Activated T-cell treated with anti-CD3 and anti-CD28 coated beads, Interleukin-2, amount 50 U/mL, for 4 hours (primary cell): ENCODE data around the gene EPG5. TPM values are rescaled to one million over a fixed set of nuclear protein-coding genes. Genes with fewer than 3 reads are reported as not detected.
"Not testable (repeated sequence)": the region's sequence is repeated elsewhere in the genome, so short reads cannot be mapped to it uniquely, and the experiment has no call there.

Experiments used
- ATAC-seq, 2 donors: fragments of 200-7000 bp; cut with Tn5 transposase; one replicate each; pipeline ENCODE4 v1.10.0; 2021
- DNase-seq: peaks from one replicate; pipeline ENCODE4 v3.0.0-alpha.2; 2020
- H3K27me3 Mint-ChIP-seq: one replicate; pipeline ENCODE4 v1.8.0; 2021; ENCODE audit warnings: low read depth, mixed read lengths
- H3K36me3 Mint-ChIP-seq: one replicate; pipeline ENCODE4 v1.8.0; 2022; ENCODE audit warnings: mixed read lengths; ENCODE audit not compliant: insufficient read depth
- H3K4me1 Mint-ChIP-seq: one replicate; pipeline ENCODE4 v1.8.0; 2021; ENCODE audit warnings: low read depth, mixed read lengths
- H3K4me3 Mint-ChIP-seq: one replicate; pipeline ENCODE4 v1.8.0; 2021; ENCODE audit warnings: mild to moderate bottlenecking, moderate library complexity, mixed read lengths
- H3K9me3 Mint-ChIP-seq: one replicate; pipeline ENCODE4 v1.8.0; 2021; ENCODE audit warnings: mixed read lengths
- total RNA-seq, 3 donors: library from RNA; stranded (reverse); gene quantifications; one replicate each; pipeline ENCODE4 v1.2.1, GENCODE V29; 2021

The EPG5 gene
- total RNA-seq, 3 donors from 2014 or later, result 7.8 to 9.8 (median 7.9) TPM

DNA sequence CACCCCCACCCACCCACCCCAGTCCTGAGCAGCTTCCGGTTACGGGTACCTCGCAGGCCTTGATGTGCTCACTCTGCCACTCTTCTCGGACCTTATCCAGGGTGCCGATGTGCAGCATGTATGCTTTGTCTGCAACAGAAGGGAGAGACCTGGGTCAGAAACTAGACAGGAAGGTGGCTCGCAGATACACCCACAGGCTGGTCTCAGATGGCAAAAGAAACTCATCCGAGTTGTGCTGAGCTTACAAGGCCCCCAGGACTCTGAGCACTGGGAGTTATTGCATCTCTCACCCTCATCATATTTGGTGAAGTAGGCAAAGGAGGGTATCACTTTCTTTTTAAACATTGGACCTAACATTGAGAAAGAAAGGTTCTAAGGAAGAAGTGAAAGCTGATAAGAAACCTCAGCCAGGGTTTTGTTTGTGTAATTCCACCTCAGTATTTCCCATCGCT, 30.6 kb upstream of the EPG5 start:
- H3K4me1 Mint-ChIP-seq, result peaks cover 44% of the 10 kb centered on the region
- peaks cover 8% of the 10 kb centered on the region for H3K9me3 Mint-ChIP-seq
- H3K27me3 Mint-ChIP-seq, result no peaks in the 10 kb centered on the region
- H3K36me3 Mint-ChIP-seq, result peaks cover 1% of the 10 kb centered on the region
- ATAC-seq (peak; percentile 85 to 89), DNase-seq (peak; percentile 10)
- H3K4me3 Mint-ChIP-seq, result peak overlapping the region; percentile 66

DNA sequence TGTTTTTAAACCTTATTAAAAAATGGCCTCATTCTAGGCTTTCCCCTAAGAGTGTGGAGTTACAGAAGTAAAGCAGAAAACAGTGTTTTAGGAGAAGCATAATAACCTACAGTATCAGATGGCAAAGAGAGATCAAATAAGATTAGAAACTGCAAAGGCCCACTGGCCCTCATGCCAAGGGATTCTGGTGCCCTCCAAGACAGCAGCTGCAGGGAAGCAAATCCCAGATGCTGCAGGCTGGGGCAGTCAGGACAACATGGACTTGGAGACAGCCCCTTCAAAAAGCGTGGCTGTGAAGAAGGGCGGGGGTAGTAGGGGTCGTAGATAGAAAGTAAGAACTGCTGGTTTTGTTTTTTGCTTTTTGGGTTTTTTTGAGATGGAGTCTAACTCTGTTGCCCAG, 28.3 kb upstream of the EPG5 start:
- ATAC-seq, result no peak
- Mint-ChIP-seq H3K36me3 (peaks cover 12% of the 10 kb centered on the region), H3K4me1 (peaks cover 33% of the 10 kb centered on the region), H3K9me3 (no peaks in the 10 kb centered on the region), H3K27me3 (no peaks in the 10 kb centered on the region), H3K4me3 (no peak overlapping the region)
- DNase-seq, result no peak

GRCh38 chr18:45993438-45993837, 26.3 kb upstream of the EPG5 start:
- no peaks in the 10 kb centered on the region for H3K27me3 Mint-ChIP-seq
- H3K4me3 Mint-ChIP-seq, result no peak overlapping the region
- peaks cover 3% of the 10 kb centered on the region for H3K9me3 Mint-ChIP-seq
- DNase-seq, result no peak
- peaks cover 19% of the 10 kb centered on the region for H3K4me1 Mint-ChIP-seq
- peaks cover 22% of the 10 kb centered on the region for H3K36me3 Mint-ChIP-seq
- no peak for ATAC-seq

DNA sequence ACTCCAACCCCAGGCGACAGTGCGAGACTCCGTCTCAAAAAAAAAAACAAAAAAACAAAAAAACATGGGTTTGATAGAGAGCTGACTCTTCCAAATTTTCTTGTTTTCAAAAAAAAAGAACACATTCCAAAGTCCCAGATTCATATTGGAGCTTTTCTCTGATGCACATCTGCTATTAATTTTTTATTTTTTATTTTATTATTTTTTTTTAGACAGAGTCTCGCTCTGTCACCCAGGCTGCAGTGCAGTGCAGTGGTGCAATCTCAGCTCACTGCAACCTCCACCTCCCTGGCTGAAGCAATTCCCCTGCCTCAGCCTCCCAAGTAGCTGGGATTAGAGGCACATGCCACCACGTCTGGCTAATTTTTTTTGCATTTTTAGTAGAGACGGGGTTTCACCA, 25.4 kb upstream of the EPG5 start:
- not testable (repeated sequence) for H3K4me1 Mint-ChIP-seq, H3K27me3 Mint-ChIP-seq, H3K9me3 Mint-ChIP-seq, DNase-seq, ATAC-seq, H3K4me3 Mint-ChIP-seq
- peaks cover 26% of the 10 kb centered on the region for H3K36me3 Mint-ChIP-seq

DNA sequence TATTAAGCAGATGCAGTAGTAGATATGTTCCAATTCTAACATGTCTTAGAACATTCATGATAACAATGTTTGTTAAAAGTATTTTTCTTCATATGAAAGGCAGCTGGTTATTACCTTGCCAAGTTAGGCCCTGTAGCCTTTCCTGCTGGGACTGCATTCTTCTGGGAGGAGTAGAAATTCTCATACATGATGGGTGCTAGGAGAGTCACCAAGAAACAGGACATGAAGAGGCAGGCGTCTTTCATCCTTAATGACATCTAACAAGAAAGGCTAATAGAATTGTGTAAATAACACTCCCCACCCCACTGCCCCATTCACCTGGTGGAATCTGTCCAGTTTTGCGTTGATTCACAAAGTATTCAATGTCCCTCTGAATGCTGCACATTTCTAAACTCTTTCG, 24.7 kb upstream of the EPG5 start:
- H3K9me3 Mint-ChIP-seq, result peaks cover 3% of the 10 kb centered on the region
- peaks cover 30% of the 10 kb centered on the region for H3K36me3 Mint-ChIP-seq
- DNase-seq, result no peak
- no peaks in the 10 kb centered on the region for H3K27me3 Mint-ChIP-seq
- no peak for ATAC-seq
- H3K4me1 Mint-ChIP-seq, result peaks cover 4% of the 10 kb centered on the region
- H3K4me3 Mint-ChIP-seq, result no peak overlapping the region

DNA sequence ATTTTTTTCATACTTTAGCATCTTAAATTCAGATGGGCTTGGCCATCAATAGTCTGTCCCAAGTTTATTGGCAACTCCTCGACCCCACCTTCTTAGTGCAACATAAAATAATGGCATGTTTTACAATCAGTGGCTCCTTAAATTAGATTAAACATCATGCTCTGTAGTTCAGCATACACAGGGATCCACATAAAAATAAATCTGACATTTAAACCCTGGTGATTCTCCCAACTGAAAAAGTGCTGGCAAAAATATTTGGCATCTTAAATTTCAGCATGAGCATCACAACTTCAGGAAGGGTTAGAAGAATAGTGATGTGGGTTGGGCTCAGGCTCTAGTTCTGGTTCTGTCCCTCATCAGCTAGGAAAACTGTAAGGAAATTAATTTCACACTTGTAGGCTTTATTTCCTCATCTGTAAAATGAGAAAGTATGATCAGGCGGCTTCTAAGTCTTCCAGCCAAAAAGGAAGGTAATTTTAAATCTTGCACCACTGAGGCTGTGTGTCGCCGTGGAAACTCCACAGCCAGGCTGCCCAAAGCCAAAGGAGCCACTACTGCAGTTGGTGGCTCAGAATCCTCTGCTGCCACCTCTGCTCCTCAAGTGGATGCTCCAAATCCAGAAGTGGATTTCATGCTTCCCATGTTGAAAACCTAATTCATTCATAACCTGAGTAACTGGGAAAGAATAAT, 17.6 kb upstream of the EPG5 start:
- Mint-ChIP-seq H3K4me1 (no peaks in the 10 kb centered on the region), H3K36me3 (peaks cover 17% of the 10 kb centered on the region), H3K4me3 (no peak overlapping the region), H3K9me3 (peaks cover 3% of the 10 kb centered on the region), H3K27me3 (no peaks in the 10 kb centered on the region)
- DNase-seq (no peak), ATAC-seq (no peak)

DNA sequence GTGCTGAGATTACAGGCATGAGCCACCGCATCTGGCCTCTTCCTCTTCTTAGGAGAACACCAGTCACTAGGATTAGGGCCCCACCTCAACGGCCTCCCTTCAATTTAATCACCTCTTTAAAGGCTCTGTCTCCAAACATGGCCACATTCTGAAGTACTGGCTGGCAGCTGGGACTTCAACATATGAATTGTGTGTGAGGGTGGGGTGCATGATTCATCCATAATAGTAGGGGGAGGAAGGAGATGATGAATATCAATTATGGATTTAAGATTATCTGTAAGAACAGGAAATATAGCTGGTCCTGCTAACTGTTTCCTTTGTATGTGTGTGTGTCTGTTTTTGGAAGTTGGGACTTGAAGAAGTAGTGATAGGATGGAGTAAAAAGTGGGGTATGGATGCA, 14.7 kb upstream of the EPG5 start:
- Mint-ChIP-seq H3K9me3 (no peaks in the 10 kb centered on the region), H3K36me3 (no peaks in the 10 kb centered on the region), H3K27me3 (no peaks in the 10 kb centered on the region), H3K4me3 (no peak overlapping the region), H3K4me1 (no peaks in the 10 kb centered on the region)
- DNase-seq, result no peak
- no peak for ATAC-seq

- Mint-ChIP-seq H3K4me1 (peaks cover 3% of the 10 kb centered on the region), H3K4me3 (no peak overlapping the region), H3K27me3 (no peaks in the 10 kb centered on the region), H3K9me3 (no peaks in the 10 kb centered on the region), H3K36me3 (no peaks in the 10 kb centered on the region)
- ATAC-seq (no peak), DNase-seq (no peak)
These were observed 13.1 kb upstream of the EPG5 start for GRCh38 chr18:45980229-45980628.

- Mint-ChIP-seq H3K36me3 (no peaks in the 10 kb centered on the region), H3K4me3 (no peak overlapping the region), H3K4me1 (peaks cover 8% of the 10 kb centered on the region), H3K9me3 (no peaks in the 10 kb centered on the region), H3K27me3 (no peaks in the 10 kb centered on the region)
- DNase-seq (no peak), ATAC-seq (no peak)
These were observed 11.0 kb upstream of the EPG5 start for GRCh38 chr18:45978084-45978483.

DNA sequence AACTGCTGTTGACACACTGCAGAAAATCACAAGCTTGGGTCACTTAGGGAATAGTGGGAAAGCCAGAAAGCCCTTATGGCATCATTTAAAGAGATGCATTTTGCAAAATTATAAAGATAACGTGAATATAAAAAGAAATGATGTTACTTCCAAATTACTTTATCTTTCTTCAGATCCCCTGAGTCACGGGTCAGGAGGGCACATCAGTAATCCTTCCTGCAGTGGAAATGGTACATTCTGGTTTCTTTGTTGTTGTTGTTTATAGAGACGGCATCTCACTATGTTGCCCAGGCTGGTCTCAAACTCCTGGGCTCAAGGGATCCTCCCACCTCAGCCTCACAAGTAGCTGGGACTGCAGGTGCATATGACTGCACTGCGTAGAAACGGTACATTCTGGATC, 9.8 kb upstream of the EPG5 start:
- Mint-ChIP-seq H3K4me1 (peaks cover 8% of the 10 kb centered on the region), H3K27me3 (no peaks in the 10 kb centered on the region), H3K9me3 (no peaks in the 10 kb centered on the region), H3K4me3 (no peak overlapping the region), H3K36me3 (no peaks in the 10 kb centered on the region)
- ATAC-seq (no peak), DNase-seq (no peak)

DNA sequence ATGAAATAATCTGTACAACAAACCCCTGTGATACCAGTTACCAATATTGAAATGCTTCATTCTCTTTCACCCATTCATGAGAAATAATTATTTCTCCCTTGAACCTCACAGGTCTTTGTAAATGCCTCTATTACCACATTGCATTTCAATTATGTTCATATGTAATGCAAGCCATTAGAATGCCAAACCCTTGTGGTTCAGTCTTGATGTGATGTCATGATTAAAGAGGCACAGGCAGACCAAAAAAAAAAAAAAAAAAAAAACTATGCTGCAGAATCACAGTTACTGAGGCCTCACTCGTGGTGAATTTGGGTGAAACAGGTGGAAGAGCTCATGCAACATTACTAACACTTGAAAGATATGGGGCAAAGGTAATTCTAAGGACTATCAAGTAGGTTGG, 9.4 kb upstream of the EPG5 start:
- H3K4me1 Mint-ChIP-seq, result peaks cover 8% of the 10 kb centered on the region

DNA sequence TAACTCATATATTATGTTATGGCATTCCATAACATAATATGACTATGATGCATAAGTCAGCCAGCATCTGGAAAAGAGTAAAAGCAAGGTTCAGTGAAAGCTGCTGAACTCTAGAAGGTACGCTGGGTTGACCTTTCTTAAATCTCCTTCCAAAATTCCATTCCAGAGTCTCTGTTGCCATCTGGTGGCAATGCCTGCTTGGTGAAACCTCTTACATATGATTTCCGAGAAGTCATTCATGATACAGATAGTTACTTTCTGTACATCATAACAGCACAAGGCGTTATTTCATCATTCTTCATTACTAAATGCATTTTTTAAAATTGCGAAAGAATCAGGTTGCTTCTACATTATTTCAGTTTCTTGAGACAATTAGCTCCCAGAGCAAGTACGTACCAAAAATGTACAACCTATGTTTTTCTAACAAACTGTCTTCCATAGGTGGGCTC, 7.0 kb upstream of the EPG5 start:
- H3K4me3 Mint-ChIP-seq, result no peak overlapping the region
- ATAC-seq (peak; percentile 89), DNase-seq (peak; percentile 56)
- no peaks in the 10 kb centered on the region for H3K36me3 Mint-ChIP-seq
- no peaks in the 10 kb centered on the region for H3K27me3 Mint-ChIP-seq
- peaks cover 8% of the 10 kb centered on the region for H3K4me1 Mint-ChIP-seq
- no peaks in the 10 kb centered on the region for H3K9me3 Mint-ChIP-seq

More for the DNA sequence above, 9.4 kb upstream of the EPG5 start:
- no peak for DNase-seq
- Mint-ChIP-seq H3K27me3 (no peaks in the 10 kb centered on the region), H3K9me3 (no peaks in the 10 kb centered on the region), H3K4me3 (no peak overlapping the region), H3K36me3 (no peaks in the 10 kb centered on the region)
- ATAC-seq, result no peak

DNA sequence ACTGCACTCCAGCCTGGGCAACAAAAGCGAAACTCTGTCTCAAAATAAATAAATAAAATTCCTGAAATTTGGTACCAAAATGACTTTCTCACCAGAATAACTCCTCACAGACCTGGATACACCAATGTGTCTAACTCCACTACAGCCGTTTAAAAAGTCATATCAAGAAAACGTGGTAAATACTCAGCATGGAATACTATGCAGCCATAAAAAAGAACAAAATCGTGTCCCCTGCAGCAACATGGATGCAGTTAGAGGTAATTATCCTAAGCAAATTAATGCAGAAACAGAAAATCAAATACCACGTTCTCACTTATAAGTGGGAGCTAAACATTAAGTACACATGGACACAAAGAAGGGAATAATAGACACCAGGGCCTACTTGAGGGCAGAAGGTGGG, 2.2 kb downstream of the EPG5 start:
- not testable (repeated sequence) for ATAC-seq, H3K9me3 Mint-ChIP-seq, H3K27me3 Mint-ChIP-seq, DNase-seq
- Mint-ChIP-seq H3K36me3 (peaks cover 20% of the 10 kb centered on the region), H3K4me3 (peak overlapping the region; percentile 69), H3K4me1 (peaks cover 66% of the 10 kb centered on the region)

- peak overlapping the region; percentile 43 for H3K4me3 Mint-ChIP-seq
- no peaks in the 10 kb centered on the region for H3K27me3 Mint-ChIP-seq
- DNase-seq (no peak), ATAC-seq (peak in 1 of 2 donors; percentile 6)
- H3K9me3 Mint-ChIP-seq, result no peaks in the 10 kb centered on the region
- peaks cover 20% of the 10 kb centered on the region for H3K36me3 Mint-ChIP-seq
- peaks cover 74% of the 10 kb centered on the region for H3K4me1 Mint-ChIP-seq
These were observed 4.3 kb downstream of the EPG5 start for GRCh38 chr18:45962866-45963265.

- H3K36me3 Mint-ChIP-seq, result peaks cover 20% of the 10 kb centered on the region
- peak overlapping the region; percentile 39 for H3K4me3 Mint-ChIP-seq
- peaks cover 74% of the 10 kb centered on the region for H3K4me1 Mint-ChIP-seq
- DNase-seq, result no peak
- H3K9me3 Mint-ChIP-seq, result no peaks in the 10 kb centered on the region
- no peak for ATAC-seq
- H3K27me3 Mint-ChIP-seq, result no peaks in the 10 kb centered on the region
These were observed 4.7 kb downstream of the EPG5 start for GRCh38 chr18:45962461-45962860.
